ENCODE results near the gene TCERG1L. TPM values are rescaled to one million over a fixed set of nuclear protein-coding genes. Genes with fewer than 3 reads are reported as not detected.

The TCERG1L gene
- polyA plus RNA-seq, 3 donors: not detected

GRCh38 chr10:131180086-131180485 is 131.4 kb downstream of the TCERG1L start:
- Histone ChIP-seq H3K4me3 (replicated peaks in 1 of 3; ENCODE audit: low read depth in 2 of 3, low read length in 3 of 3) (no peak overlapping the region), H3K27ac (ENCODE audit: low read depth in 1 of 2, low read length in 2 of 2) (no peak overlapping the region), H3K4me1 (ENCODE audit: control insufficient read depth in 1 of 2, insufficient read depth in 2 of 2, low read length in 2 of 2) (no peaks in the 10 kb centered on the region), H3K4me2 (replicated peaks; ENCODE audit: extremely low read depth, low read length, poor library complexity, severe bottlenecking) (no peak overlapping the region), H3K36me3 (replicated peaks in 1 of 2; ENCODE audit: control insufficient read depth in 1 of 2, insufficient read depth in 2 of 2, low read length in 2 of 2) (no peaks in the 10 kb centered on the region), H3K9me3 (replicated peaks in 1 of 2; ENCODE audit: control insufficient read depth in 1 of 2, insufficient read depth in 1 of 2, low read length in 2 of 2) (peaks cover 22 to 23% of the 10 kb centered on the region in 2 donors), H4K20me1 (ENCODE audit: insufficient read depth, low read length) (no peaks in the 10 kb centered on the region), H3K79me2 (ENCODE audit: insufficient read depth, low read length) (no peaks in the 10 kb centered on the region), H2AFZ (ENCODE audit: insufficient read depth, low read depth, low read length, poor library complexity, severe bottlenecking) (no peak overlapping the region), H3K9ac (ENCODE audit: insufficient read depth, low read length, poor library complexity, severe bottlenecking) (no peak overlapping the region), H3K27me3 (ENCODE audit: control insufficient read depth in 2 of 2, insufficient read depth in 2 of 2, low read length in 2 of 2) (no peaks in the 10 kb centered on the region)
- TF ChIP-seq CTCF (IDR thresholded peaks at IDR 0.05): no peak
- no peak for DNase-seq
- intact Hi-C loops (cut with micrococcal nuclease): no loop called here
- 89% methylated on average over 5 of the region's 9 CpGs for WGBS (ENCODE audit: insufficient coverage)
- H3K4me3 Mint-ChIP-seq: no peak overlapping the region
- no peak overlapping the region for H3K27ac Mint-ChIP-seq
- peaks cover 0 to 5% (median 0%) of the 10 kb centered on the region in 3 donors for H3K27me3 Mint-ChIP-seq (ENCODE audit: low read depth in 3 of 3)
- H3K9me3 Mint-ChIP-seq: peaks cover 0 to 9% (median 5%) of the 10 kb centered on the region in 7 donors
- H3K36me3 Mint-ChIP-seq: no peaks in the 10 kb centered on the region
- H3K4me1 Mint-ChIP-seq: no peaks in the 10 kb centered on the region

GRCh38 chr10:131179361-131179760 is 132.2 kb downstream of the TCERG1L start:
- peaks cover 3 to 12% (median 7%) of the 10 kb centered on the region in 7 donors for H3K9me3 Mint-ChIP-seq
- no peak overlapping the region for H3K4me3 ChIP-seq (replicated peaks in 1 of 3; ENCODE audit: low read depth in 2 of 3, low read length in 3 of 3)
- H3K27me3 Mint-ChIP-seq (ENCODE audit: low read depth in 3 of 3): peaks cover 0 to 5% (median 0%) of the 10 kb centered on the region in 3 donors
- H3K27ac ChIP-seq (ENCODE audit: low read depth in 1 of 2, low read length in 2 of 2): no peak overlapping the region
- H3K36me3 ChIP-seq (replicated peaks in 1 of 2; ENCODE audit: control insufficient read depth in 1 of 2, insufficient read depth in 2 of 2, low read length in 2 of 2): no peaks in the 10 kb centered on the region
- H3K4me3 Mint-ChIP-seq: no peak overlapping the region
- no peaks in the 10 kb centered on the region for H4K20me1 ChIP-seq (ENCODE audit: insufficient read depth, low read length)
- no peak overlapping the region for H2AFZ ChIP-seq (ENCODE audit: insufficient read depth, low read depth, low read length, poor library complexity, severe bottlenecking)
- no peaks in the 10 kb centered on the region for H3K36me3 Mint-ChIP-seq
- H3K9me3 ChIP-seq (replicated peaks in 1 of 2; ENCODE audit: control insufficient read depth in 1 of 2, insufficient read depth in 1 of 2, low read length in 2 of 2): peaks cover 24 to 30% of the 10 kb centered on the region in 2 donors
- H3K79me2 ChIP-seq (ENCODE audit: insufficient read depth, low read length): no peaks in the 10 kb centered on the region
- no peak overlapping the region for H3K4me2 ChIP-seq (replicated peaks; ENCODE audit: extremely low read depth, low read length, poor library complexity, severe bottlenecking)
- WGBS (ENCODE audit: insufficient coverage): 64% methylated on average over 8 of the region's 10 CpGs
- no peaks in the 10 kb centered on the region for H3K4me1 ChIP-seq (ENCODE audit: control insufficient read depth in 1 of 2, insufficient read depth in 2 of 2, low read length in 2 of 2)
- H3K9ac ChIP-seq (ENCODE audit: insufficient read depth, low read length, poor library complexity, severe bottlenecking): no peak overlapping the region
- intact Hi-C loops (cut with micrococcal nuclease): no loop called here
- no peak for TF ChIP-seq CTCF (IDR thresholded peaks at IDR 0.05)
- H3K4me1 Mint-ChIP-seq: no peaks in the 10 kb centered on the region
- no peak for DNase-seq
- no peak overlapping the region for H3K27ac Mint-ChIP-seq
- no peaks in the 10 kb centered on the region for H3K27me3 ChIP-seq (ENCODE audit: control insufficient read depth in 2 of 2, insufficient read depth in 2 of 2, low read length in 2 of 2)
